GM19035 (cell line): Measurements from ENCODE around the gene SLC25A21.

ENCODE experiments used
- ATAC-seq: cut with Tn5 transposase; IDR thresholded peaks from one replicate; pipeline ENCODE4 v1.9.1; 2021; ENCODE audit not compliant: unreplicated experiment

Gene SLC25A21

DNA sequence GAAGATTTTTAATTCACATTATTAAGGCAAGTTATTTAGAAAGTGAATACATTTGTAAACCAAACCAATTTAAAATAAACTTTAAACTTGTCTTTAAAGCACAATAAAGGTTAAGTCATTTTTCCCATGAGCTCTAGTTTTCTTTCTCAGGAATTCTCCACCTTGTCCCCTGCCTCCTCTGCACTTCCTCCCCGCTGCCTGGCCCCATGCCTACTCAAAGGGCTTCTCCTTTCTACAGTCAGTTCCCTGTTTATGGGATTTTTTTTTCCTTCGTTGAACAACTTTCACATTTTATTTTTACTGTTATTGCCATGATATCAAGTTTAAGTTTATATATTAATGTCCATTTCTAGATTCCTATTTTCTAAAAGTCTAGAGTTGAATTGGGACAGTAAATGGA lies 223.0 kb downstream of the SLC25A21 start:
- ATAC-seq: no peak

GRCh38 chr14:36948157-36948859 lies 224.1 kb downstream of the SLC25A21 start:
- ATAC-seq: no peak

GRCh38 chr14:36947362-36947761 lies 225.0 kb downstream of the SLC25A21 start:
- ATAC-seq: no peak

GRCh38 chr14:36946872-36947271 lies 225.5 kb downstream of the SLC25A21 start:
- ATAC-seq: no peak

DNA sequence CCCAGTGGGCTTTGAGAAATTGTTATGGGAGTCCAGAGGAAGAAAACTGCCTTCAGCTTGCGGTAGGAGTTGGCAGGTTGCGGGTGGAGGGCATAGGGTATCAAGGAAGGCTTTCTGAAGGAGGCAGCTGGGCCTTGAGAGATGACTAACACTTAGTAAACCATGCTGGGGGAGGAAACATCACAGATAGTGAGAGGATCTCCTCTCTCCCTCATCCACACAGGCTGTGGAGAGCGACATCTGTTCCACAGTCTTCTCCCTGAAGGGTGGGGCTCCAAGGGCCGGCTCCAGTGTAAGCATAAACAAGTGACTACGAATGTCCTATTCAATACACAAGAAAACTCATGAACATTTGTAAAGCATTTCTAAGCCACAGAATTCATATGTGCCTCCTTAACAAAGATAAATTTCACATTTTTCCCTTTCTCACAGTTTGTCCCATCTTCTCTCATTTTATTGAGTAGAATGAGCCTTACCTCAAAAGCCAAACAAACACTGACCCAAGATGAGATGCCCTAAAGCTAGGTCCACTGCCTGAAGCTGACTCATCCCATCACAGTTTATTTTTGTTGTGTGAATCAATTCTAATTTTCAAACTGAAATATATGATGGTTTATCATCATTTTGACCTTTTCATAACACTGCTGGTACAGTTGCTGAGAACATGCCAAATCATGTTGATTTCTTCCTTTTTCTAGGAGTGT lies 227.9 kb downstream of the SLC25A21 start:
- no peak for ATAC-seq

- ATAC-seq: no peak
Measured at GRCh38 chr14:36942522-36943245, 229.7 kb downstream of the SLC25A21 start.

GRCh38 chr14:36941783-36942521 lies 230.5 kb downstream of the SLC25A21 start:
- ATAC-seq: peak; percentile 95

GRCh38 chr14:36940476-36940875 lies 231.9 kb downstream of the SLC25A21 start:
- no peak for ATAC-seq

DNA sequence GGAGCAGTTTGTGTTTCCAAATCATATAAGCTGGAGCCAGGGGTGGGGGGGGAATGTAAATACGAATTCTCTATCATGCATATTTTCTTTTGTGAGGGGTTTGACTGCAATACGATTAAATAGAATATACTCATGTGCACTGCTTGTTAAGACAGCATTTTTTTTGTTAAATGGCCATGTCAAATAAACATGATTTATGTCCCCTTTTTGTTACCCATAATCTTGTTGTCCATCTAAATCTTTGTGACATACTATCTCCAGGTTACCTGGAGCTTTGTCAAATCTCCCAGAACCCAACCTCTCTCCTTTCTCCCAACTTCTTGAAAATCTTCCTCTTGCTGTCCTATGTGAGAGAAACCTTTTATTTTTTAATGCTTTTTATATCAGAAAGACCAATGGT lies 233.1 kb downstream of the SLC25A21 start:
- ATAC-seq: no peak

DNA sequence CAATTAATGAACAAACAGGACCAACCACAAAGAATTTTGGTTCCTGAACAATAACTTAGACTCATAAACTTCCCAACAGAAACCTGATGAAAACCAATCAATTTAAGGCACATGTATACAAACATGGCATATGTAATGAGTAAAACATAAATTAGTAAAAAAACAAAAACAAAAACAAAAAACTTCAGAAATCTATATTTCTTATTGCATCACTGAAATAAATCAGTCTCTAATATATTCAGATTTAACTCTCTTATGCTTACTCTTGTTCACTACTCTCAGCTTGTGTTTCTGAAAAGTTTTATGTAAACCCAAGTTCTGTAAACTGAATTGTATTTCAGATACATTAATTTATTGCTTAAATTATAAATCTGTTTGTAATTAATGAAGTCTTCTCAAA lies 233.7 kb downstream of the SLC25A21 start:
- ATAC-seq: no peak

DNA sequence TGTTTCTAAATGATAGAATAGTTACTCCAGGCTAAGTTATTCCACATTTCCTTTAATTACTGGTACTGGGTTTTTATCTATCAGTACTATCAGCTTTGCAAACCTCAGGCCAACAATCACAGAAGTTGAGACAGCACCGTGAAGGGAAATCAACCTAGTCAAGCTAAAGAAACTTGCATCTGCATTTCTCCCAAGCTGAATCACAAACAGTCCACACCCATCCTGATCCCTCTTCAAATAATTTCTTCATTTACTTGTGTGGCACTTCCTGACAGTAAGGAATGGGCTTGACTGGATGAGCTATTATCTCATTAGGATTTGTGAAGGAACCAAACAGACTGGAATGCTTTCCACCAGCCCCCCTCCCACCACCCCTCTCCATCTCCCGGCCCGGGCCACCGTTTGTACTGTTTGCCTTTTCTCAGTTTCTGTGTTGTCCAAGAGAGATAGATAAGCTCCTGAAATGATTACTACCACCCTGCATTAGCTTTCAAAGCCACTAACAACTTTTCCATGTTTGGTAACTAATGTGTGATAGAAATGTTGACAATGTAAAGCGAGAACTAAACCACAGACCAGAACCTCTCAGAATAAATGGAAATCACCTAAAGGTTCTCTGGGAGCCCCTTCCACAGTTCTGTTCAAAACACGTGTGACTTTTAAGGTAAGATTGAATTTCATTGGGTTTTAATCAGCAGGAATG lies 236.3 kb downstream of the SLC25A21 start:
- no peak for ATAC-seq

DNA sequence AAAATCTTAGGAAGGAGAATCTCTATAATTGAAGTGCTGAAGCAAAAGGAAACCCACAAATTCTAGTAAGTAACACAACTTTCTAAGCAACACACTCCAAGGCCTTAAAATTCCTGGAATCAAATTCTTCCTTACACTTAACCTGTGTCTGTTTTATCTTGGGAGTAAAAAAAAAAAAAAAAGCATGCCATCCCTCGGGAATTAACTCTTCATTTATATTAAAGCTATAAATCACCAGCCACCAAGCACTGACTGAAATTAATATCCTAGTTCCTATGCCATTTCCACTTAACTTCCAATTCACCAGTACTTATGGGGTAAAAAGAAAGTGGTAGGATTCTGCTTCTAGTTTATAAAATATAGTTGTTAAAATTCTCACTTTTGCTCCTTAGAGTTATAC lies 238.1 kb downstream of the SLC25A21 start:
- no peak for ATAC-seq

GRCh38 chr14:36931791-36932190 lies 240.6 kb downstream of the SLC25A21 start:
- ATAC-seq: no peak

DNA sequence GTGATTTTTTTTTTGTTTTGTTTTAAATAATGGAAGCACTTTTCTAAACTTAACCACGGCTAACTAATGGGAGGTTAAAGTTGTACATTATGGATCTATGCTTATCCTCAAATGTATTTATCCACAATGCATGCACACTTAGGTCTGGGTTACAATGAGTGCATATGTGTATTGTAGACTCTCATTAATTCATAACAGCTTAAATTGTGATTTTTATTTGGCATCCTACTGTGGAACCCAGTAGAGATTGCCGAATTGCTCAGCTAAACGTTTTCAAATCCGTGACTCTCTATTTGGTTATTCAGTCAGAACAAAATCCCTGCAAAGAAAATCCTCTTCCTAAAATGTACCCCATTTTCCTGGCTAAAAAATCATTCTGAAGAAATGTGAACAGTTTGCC lies 244.0 kb downstream of the SLC25A21 start:
- ATAC-seq: no peak

- no peak for ATAC-seq
Measured at GRCh38 chr14:36925094-36925493, 247.3 kb downstream of the SLC25A21 start.

DNA sequence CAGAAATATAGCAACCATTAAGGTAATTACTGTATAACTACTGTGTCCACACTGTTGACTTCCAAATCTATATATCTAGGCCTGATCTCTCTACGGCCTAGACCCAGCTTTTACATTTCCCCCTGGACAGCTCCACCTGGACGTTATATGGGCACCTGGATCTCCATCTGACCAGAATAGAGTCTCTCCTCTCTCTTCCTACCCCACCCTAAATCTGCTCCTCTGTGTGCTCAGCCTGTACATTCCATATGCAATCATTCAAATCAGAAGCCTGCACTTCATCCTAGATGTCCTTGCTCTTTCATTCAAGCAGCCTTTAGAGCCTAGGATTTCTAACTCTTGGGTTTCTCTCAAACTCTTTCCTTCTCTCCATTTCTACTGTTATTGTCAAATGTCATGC lies 255.7 kb downstream of the SLC25A21 start:
- no peak for ATAC-seq

DNA sequence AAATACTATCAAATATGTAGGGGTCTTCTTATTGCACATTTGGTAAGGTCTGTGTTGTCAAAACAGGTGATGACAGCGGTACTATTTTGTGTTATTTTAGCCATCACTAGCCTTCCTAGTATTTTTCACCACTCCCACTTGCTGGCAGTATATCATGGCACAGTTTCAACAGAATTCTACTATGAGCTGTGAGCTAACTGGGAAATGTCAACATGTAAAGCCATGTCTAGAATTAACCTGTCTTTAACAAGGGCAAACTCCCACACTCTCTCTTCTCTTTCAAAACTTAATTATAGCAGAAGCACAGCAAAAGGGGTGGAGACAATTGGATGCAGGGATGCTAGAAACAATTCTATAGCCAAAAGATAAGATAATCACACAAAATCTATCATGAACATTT lies 257.3 kb downstream of the SLC25A21 start:
- ATAC-seq: no peak

DNA sequence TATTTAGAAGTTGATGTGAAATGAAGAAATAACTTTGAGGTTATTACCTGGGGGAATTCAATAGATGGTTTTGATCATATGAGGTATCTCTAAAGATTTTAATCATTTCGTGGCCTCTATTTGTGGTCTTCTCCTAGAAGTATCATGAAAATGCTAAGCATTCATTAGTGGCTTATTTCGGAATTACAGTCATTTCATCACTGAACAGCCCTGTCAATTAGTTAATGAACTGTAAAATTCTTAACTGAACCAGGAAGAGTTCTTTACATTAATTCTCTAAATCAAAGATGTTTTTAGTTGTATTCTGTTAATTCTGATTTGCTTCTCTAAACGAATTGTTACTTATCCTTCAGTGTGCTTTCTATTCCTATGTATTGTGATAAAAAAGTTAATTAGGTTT lies 261.8 kb downstream of the SLC25A21 start:
- ATAC-seq: no peak

DNA sequence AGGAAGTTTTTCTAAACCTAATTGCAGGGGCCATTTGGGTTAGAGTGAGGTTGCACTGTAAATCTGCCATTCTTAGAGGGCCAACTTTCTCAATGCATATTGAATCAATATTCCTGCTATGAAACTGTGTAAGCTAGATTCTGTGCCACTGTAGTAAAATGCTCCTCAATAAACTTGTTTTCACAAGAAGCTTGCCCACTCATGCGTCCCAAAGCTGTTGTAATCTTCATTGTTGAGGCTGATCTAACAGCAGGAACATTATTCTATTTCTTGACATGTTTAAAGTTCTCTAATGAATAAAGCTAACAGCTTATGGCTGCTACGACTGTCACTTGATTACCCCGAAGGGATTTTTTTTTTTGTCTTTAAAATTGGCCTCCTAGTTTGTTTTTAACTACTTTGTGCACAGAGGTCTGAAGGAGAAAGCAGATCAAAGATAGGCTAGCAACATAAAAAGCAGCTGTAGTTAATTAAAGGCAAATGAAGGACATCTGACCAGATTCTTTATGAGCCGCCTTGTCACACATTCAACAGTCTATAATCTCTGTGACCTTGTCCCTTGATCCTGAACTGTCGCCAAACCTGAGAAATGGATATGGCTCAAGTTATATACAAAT lies 267.0 kb downstream of the SLC25A21 start:
- no peak for ATAC-seq

GRCh38 chr14:36901861-36902260 lies 270.5 kb downstream of the SLC25A21 start:
- no peak for ATAC-seq
